BLaER1 (cell line): ENCODE measurements around the gene SPRED2.

Source experiments
- H3K27ac ChIP-seq: shearing (Covaris generic); formaldehyde crosslinking; 2 replicates; pipeline ENCODE4 v1.8.1; 2022
- H3K27me3 ChIP-seq: shearing (Covaris generic); formaldehyde crosslinking; 2 replicates; pipeline ENCODE4 v1.8.1; 2022
- H3K36me3 ChIP-seq: shearing (Covaris generic); formaldehyde crosslinking; 2 replicates; pipeline ENCODE4 v1.8.1; 2022
- H3K4me1 ChIP-seq: shearing (Covaris generic); formaldehyde crosslinking; 2 replicates; pipeline ENCODE4 v1.8.1; 2022
- H3K4me2 ChIP-seq: shearing (Covaris generic); formaldehyde crosslinking; 2 replicates; pipeline ENCODE4 v1.8.1; 2022
- H3K4me3 ChIP-seq: shearing (Covaris generic); formaldehyde crosslinking; 2 replicates; pipeline ENCODE4 v1.8.1; 2022
- H3K9ac ChIP-seq: shearing (Covaris generic); formaldehyde crosslinking; 2 replicates; pipeline ENCODE4 v1.8.1; 2022
- H3K9me3 ChIP-seq: shearing (Covaris generic); formaldehyde crosslinking; 2 replicates; pipeline ENCODE4 v1.8.1; 2022
- H4K20me1 ChIP-seq: shearing (Covaris generic); formaldehyde crosslinking; 2 replicates; pipeline ENCODE4 v1.8.1; 2022
- Cebpa-rat ChIP-seq: shearing (Covaris generic); IDR thresholded peaks from 2 replicates; pipeline ENCODE4 v1.8.1; 2022

SPRED2 gene

DNA sequence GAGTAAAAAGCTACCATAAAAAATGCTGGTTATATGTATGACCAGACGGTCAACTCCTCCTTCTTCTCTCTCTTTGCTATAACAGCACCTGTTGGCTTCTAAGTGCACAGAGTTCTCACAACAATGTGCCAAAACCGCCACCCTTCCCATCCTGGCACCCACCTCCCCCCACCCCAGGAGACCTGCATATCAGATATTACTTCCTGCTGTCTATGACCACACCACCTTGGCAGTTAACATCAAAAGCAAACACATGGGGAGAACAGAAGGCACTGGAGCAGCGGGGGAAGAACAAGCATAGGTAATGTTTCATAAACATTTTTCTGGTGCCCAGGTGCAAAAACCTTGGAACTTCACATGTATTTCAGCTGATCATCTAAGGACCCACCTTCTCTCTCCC is 15.5 kb downstream of the SPRED2 start:
- Histone ChIP-seq H3K9ac (no peak overlapping the region), H3K4me3 (no peak overlapping the region), H3K27ac (no peak overlapping the region), H4K20me1 (peaks cover 99% of the 10 kb centered on the region), H3K9me3 (no peaks in the 10 kb centered on the region), H3K27me3 (no peaks in the 10 kb centered on the region), H3K4me1 (peaks cover 57% of the 10 kb centered on the region), H3K4me2 (peak overlapping the region; percentile 60), H3K36me3 (no peaks in the 10 kb centered on the region)
- no peak for TF ChIP-seq Cebpa-rat

- no peak overlapping the region for H3K27ac ChIP-seq
- no peak for TF ChIP-seq Cebpa-rat
- H4K20me1 ChIP-seq = peaks cover 99% of the 10 kb centered on the region
- no peaks in the 10 kb centered on the region for H3K36me3 ChIP-seq
- no peak overlapping the region for H3K9ac ChIP-seq
- no peak overlapping the region for H3K4me3 ChIP-seq
- peaks cover 56% of the 10 kb centered on the region for H3K4me1 ChIP-seq
- H3K4me2 ChIP-seq = peak overlapping the region; percentile 60
- H3K9me3 ChIP-seq = no peaks in the 10 kb centered on the region
- no peaks in the 10 kb centered on the region for H3K27me3 ChIP-seq
Measured at GRCh38 chr2:65416321-65416720, 16.1 kb downstream of the SPRED2 start.

- Histone ChIP-seq H3K36me3 (no peaks in the 10 kb centered on the region), H3K4me1 (peaks cover 44% of the 10 kb centered on the region), H3K9me3 (no peaks in the 10 kb centered on the region), H3K27me3 (no peaks in the 10 kb centered on the region), H3K4me3 (no peak overlapping the region), H3K27ac (no peak overlapping the region), H4K20me1 (peaks cover 96% of the 10 kb centered on the region), H3K4me2 (no peak overlapping the region), H3K9ac (no peak overlapping the region)
- TF ChIP-seq Cebpa-rat = no peak
Measured at GRCh38 chr2:65415091-65415490, 17.3 kb downstream of the SPRED2 start.

DNA sequence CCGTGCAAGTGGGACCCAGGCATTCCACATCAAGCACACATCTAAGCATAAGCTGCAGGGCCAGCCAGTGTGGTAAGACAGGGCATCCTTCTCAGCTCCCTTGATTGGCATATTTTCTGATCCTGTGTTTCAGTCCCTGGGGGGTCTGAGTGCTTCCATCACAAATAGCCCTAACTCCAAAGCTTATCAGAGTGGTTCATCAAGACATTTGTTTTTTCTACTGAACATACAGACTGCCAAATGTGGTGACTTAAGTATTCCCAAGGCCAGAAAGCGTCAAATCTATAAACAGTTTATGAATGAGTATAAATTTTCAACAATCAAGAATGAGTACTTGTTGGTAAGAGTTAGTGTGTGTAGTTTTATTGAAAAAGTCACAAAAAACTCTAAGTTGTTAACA is 18.8 kb downstream of the SPRED2 start:
- Histone ChIP-seq H3K27me3 (no peaks in the 10 kb centered on the region), H3K4me3 (no peak overlapping the region), H3K36me3 (no peaks in the 10 kb centered on the region), H3K9ac (no peak overlapping the region), H3K27ac (no peak overlapping the region), H4K20me1 (peaks cover 89% of the 10 kb centered on the region), H3K4me2 (no peak overlapping the region), H3K4me1 (peaks cover 44% of the 10 kb centered on the region), H3K9me3 (no peaks in the 10 kb centered on the region)
- no peak for TF ChIP-seq Cebpa-rat

GRCh38 chr2:65413106-65413505 is 19.3 kb downstream of the SPRED2 start:
- TF ChIP-seq Cebpa-rat = no peak
- Histone ChIP-seq H3K27me3 (no peaks in the 10 kb centered on the region), H4K20me1 (peaks cover 89% of the 10 kb centered on the region), H3K4me1 (peaks cover 44% of the 10 kb centered on the region), H3K9ac (no peak overlapping the region), H3K36me3 (no peaks in the 10 kb centered on the region), H3K4me2 (no peak overlapping the region), H3K27ac (no peak overlapping the region), H3K9me3 (no peaks in the 10 kb centered on the region), H3K4me3 (no peak overlapping the region)

DNA sequence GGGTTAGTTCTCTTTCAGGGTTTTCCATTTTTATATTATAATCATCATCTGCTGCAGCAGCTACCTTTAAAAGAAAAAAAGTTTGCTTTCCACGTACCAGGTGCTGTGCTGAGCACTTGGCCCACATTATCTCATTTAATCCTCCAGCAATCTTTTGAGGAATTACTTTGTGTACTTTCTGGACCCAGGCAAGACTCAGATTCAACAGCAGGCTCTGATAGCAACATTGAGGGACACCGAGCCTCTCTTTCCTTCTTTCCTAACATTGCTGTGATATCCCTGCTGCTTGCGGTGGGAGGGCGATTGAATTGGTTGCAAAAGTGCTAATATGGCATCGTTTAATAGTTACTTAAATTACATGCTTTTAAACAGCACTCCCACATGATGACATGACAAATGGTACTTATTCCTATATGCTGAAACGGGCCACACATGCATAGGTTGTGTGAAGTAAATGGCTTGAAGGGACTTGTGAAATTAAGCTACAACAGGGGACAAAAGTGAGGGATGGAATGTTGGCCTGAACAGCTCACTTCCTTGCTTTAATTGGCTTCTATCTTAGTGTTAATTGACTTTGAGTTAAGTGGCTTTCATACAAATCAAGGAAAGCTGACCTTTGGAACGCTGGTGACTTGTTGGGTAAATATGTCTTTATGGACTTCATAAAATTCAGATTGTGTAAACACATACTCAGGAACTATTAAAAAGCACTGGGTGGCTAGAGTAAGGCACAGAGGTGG is 21.2 kb downstream of the SPRED2 start:
- H3K27ac ChIP-seq = no peak overlapping the region
- no peak overlapping the region for H3K4me3 ChIP-seq
- no peaks in the 10 kb centered on the region for H3K36me3 ChIP-seq
- H3K4me1 ChIP-seq = peaks cover 41% of the 10 kb centered on the region
- no peaks in the 10 kb centered on the region for H3K9me3 ChIP-seq
- H4K20me1 ChIP-seq = peaks cover 89% of the 10 kb centered on the region
- H3K4me2 ChIP-seq = no peak overlapping the region
- no peaks in the 10 kb centered on the region for H3K27me3 ChIP-seq
- TF ChIP-seq Cebpa-rat = no peak
- H3K9ac ChIP-seq = no peak overlapping the region

GRCh38 chr2:65409045-65409444 is 23.4 kb downstream of the SPRED2 start:
- H3K36me3 ChIP-seq = no peaks in the 10 kb centered on the region
- no peak overlapping the region for H3K27ac ChIP-seq
- H3K9ac ChIP-seq = no peak overlapping the region
- no peak for TF ChIP-seq Cebpa-rat
- no peaks in the 10 kb centered on the region for H3K27me3 ChIP-seq
- peaks cover 42% of the 10 kb centered on the region for H3K4me1 ChIP-seq
- peaks cover 89% of the 10 kb centered on the region for H4K20me1 ChIP-seq
- H3K4me2 ChIP-seq = no peak overlapping the region
- no peaks in the 10 kb centered on the region for H3K9me3 ChIP-seq
- no peak overlapping the region for H3K4me3 ChIP-seq

- Histone ChIP-seq H3K27ac (no peak overlapping the region), H3K4me2 (peak overlapping the region; percentile 50), H3K36me3 (0 out of 2 replicates have a peak, but pooled peaks cover 5% of the 10 kb centered on the region), H3K27me3 (no peaks in the 10 kb centered on the region), H3K9me3 (no peaks in the 10 kb centered on the region), H4K20me1 (peaks cover 89% of the 10 kb centered on the region), H3K4me1 (peaks cover 27% of the 10 kb centered on the region), H3K4me3 (no peak overlapping the region), H3K9ac (no peak overlapping the region)
- no peak for TF ChIP-seq Cebpa-rat
Measured at GRCh38 chr2:65407240-65407639, 25.2 kb downstream of the SPRED2 start.

DNA sequence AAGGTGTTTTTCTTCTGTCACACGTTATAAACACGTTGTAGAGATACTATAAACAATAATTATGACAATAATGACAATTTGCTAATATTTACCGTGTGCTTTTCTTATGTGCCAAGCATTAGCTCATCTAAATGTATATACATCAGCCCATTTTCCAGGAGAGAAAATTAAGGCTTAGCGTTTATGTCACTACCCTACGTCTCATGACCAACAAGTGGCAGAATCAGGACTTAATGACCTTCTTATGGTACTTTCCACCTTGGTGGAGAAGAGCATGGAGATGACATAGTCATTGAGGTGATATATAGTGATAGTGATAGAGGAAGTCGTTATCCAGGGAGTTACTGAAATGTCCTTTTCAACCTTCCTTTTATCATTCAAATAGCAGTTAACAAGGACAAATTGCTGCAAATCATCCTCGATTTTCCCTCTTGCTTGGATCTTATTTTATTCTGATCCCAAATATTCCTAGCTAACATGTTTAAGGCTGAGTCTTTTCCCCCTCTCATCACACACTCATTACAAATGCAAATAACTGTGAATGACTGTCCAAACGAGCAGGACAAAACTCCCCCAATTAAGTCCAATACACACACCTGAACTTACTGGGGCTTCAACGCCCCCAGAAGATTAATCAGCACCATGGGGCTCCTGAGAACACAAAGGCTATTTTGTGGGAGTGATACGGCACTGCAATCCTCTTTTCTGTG is 27.3 kb downstream of the SPRED2 start:
- TF ChIP-seq Cebpa-rat = no peak
- Histone ChIP-seq H3K4me1 (peaks cover 19% of the 10 kb centered on the region), H3K9ac (no peak overlapping the region), H3K27me3 (no peaks in the 10 kb centered on the region), H3K27ac (no peak overlapping the region), H3K4me3 (no peak overlapping the region), H3K4me2 (no peak overlapping the region), H3K9me3 (no peaks in the 10 kb centered on the region), H4K20me1 (peaks cover 82% of the 10 kb centered on the region), H3K36me3 (0 out of 2 replicates have a peak, but pooled peaks cover 5% of the 10 kb centered on the region)

DNA sequence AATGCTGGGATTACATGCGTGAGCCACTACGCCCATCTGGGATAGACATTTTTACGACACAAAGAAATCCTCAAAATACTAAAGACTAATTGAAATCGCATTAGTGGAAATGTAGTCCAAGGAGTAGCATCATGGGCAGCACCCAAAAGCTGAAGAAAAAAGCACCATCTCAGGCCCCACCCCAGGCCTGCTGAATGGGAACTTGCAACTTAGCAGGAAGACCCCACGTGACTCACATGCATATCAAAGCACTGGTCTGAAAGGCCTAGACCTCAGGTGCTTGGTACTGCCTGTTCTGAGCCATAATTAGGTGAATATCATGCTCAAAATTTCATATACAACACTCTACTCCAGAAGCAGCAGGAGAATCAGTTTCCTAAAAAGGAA is 28.9 kb downstream of the SPRED2 start:
- Histone ChIP-seq H3K4me2 (no peak overlapping the region), H4K20me1 (peaks cover 73% of the 10 kb centered on the region), H3K4me3 (no peak overlapping the region), H3K9me3 (peaks cover 9% of the 10 kb centered on the region), H3K27ac (no peak overlapping the region), H3K36me3 (0 out of 2 replicates have a peak, but pooled peaks cover 9% of the 10 kb centered on the region), H3K9ac (no peak overlapping the region), H3K4me1 (peaks cover 19% of the 10 kb centered on the region), H3K27me3 (no peaks in the 10 kb centered on the region)
- no peak for TF ChIP-seq Cebpa-rat
